ENCODE results near the gene TFPI.

The TFPI gene

DNA sequence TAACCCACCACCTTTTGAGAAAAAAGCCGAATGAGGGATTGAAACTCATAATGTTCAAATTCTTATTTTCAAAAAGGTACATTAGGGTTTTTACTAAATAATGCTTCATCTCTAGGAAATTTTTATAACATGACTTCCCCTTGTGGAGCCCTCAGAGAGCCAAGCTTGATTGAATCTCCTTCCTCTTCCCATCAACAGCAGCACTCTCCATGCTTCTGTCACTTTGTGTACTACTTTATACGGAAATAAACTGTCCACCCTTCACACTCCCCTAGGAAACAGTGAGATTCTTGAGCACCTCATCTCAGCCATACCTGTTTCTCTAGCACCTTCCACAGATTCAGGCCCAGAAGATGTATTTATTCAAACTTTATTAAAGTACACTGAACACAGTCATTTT lies 51.8 kb downstream of the TFPI start:
- DNase-seq, result no peak

DNA sequence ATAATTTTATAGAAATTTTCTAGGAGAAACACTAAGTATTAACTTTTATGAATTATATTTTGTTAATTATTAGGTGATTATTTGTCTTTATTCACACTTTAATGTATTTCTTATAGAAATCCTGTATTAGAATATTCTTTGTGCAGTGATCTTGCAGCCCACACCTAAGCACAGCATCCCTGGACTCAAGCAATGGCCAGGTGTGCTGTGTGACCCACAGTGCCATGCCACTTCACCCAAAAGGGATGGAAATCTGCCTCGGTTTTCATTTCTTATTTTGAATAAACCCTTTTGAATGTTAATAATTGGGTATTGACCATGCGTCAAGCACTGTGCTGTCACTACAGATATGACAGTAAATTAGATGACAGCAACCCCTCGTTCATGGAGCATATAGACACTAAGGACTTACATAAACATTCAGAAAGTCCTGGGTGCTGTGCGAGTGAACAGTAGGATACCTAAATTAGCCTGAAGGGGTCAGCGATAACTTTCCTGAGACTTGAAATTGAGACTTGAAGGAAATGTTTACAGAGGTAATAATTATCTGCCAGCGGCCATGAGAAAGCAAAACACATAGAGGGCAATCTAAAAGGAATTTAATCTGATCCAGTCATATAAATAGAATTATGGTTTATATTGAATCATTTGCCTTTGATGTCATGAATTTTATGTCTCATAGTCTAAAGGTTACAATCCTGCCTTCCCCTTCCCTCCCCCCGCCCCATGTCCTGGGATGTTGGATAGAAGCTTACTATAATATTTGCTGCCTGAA lies 53.5 kb downstream of the TFPI start:
- no peak for DNase-seq

DNA sequence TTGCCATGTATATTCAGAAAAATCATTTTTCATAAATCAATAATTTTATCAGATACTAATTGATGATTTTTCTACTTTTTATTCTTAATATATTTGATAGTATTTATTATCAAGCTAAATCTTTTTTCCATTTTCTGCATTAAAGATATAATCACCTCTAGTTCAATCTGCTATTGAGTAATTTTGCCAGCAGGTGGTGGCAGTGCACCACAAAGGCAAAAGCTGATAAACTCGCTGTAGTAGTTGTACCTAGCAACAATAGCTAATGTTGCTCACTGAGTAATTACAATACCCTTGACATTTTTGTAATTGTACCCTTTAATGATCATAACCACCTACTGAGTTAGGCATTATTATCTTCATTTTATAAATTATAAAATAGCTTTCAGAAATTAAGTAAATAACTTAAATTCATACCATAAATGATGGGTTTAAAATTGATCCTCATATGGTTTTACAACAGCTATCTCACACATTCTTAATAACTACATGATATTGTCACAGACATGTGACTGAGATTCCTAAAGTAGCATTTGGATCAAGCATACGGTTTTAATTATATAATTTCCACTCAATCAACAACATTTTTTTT lies 54.2 kb downstream of the TFPI start:
- no peak for DNase-seq

DNA sequence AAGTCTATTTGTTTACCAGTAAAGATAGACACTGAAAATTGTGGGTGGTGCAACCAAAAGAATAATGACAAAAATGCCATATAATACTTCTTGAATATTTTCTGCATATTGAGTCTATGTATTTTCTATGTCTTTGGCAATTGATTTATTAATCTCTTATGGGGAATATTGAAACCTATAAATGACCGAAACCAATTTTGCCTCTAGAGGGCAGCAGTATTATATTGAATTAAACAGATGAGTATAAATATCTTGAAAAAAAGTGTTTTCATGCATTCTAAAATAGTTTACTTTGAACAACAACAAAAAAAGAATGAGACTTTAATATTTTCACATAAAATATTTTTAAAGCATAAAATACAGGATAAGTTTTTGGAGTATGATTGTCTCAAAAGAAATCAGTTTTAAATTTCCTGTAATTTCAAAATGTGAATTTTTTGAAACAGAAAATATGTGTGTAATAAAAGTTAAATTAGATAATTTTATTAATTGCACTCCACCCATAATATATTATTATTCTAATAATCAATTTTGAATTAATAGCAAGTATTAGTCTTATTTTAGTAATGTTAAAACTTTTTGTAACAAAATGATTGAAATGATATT lies 56.3 kb downstream of the TFPI start:
- DNase-seq, result no peak

DNA sequence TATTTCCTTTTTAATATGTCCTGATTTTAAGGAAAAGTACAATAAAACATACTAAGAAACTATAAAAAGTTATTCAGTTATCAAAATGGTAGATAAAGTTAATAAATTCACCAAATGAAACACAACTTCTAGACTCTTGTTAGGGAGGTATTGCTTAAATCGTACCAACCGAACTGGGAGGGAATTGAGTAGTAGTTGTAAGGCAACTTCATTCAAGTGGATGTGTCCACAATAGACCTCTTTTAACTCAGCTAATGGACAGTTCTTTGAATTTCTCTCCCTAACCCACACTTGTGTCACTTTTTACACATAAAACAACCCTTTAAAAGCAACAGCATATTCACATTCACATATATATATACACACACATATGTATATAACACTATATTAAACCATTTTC lies 57.1 kb downstream of the TFPI start:
- DNase-seq, result no peak

DNA sequence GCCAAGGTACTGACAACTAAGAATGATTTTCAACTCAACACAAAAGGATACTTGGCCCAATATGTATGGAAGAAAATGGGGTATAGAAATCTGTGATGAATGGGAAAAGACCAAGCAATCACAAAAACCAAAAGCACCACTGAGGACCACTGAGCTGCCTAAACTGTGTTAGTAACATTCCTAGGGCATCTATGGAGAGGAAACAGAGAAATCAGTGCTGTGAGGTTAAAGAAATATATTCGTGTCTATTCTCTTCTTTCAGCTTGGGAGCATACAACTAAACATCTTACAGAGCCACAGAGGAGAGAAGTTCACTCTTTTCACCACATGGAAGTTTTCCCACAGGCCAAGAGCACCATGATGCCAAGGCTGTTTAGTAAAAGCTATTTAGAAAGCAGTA lies 58.9 kb downstream of the TFPI start:
- DNase-seq, result no peak

DNA sequence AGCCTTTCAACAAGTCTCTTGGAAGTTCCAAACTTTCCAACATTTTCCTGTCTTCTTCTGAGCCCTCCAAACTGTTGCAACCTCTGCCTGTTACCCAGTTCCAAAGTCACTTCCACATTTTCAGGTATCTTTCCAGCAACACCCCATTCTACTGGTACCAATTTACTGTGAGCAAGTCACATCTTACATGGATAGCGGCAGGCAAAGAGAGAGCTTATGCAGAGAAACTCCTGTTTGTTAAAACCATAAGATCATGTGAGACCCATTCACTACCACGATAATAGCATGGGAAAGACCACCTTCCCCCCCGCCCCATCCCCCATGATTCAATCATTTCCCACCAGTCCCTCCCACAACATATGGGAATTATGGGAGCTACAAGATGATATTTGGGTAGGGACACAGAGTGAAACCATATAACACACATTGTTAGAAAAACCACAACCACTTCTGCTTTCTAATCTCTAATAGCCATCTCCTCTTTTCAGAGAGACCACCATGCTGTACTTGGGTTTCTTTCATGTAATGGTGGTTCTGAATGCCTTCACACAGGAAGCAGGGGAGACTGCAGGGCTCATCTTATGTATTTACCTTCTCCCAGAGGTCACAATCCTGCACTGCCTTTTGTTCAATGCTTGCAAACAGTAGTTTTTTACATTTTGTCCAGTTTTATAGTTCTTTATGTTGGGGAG lies 60.2 kb downstream of the TFPI start:
- no peak for DNase-seq

DNA sequence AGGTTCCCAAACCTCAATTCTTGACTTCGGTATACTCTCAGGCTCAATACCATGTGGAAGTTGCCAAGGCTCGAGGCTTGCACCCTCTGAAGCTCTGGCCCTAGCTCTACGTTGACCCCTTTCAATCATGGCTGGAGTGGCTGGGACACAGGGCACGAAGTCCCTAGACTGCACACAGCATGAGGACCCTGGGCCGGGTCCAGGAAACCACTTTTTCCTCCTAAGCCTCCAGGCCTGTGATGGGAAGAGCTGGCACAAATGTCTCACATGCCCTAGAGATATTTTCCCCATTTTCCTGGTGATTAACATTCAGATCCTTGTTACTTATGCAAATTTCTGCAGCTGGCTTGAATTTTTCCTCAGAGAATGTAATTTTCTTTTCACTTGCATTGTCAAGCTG lies 61.1 kb downstream of the TFPI start:
- no peak for DNase-seq

DNA sequence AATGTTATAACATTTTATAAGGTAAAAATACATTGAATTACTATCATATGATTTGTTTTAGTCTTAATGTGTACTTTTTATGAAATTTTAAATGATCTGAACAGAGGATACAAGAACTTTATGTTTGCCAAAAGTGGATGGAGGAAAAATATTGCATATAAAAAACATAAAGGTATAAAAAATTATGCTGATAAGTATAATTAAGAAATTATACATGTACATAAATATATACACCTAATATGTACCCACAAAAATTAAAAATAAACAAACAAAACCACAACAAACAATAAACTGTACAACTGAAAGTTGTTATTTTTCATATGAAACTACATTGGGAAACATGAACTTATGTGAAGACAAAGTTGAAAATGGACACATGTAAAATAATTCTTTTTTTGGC lies 68.0 kb downstream of the TFPI start:
- DNase-seq, result no peak

DNA sequence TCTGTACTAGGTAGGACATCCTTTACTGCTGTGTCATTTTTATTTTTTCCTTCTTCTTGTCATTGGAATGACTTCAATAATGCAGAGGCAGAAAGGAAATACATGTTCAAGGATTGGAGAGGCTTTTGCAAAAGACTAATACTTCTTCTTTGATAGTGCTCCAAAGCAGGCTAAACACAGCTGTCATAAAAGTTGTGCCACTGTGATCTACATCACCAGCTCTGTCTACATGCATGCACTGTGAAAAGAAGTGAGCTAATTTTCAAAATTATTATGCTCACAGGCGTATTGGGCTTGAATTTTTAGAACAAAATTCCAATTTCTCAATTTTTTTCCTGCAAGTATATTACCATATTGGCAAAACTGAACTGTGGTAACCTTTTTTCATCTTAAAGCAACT lies 68.7 kb downstream of the TFPI start:
- DNase-seq, result no peak

DNA sequence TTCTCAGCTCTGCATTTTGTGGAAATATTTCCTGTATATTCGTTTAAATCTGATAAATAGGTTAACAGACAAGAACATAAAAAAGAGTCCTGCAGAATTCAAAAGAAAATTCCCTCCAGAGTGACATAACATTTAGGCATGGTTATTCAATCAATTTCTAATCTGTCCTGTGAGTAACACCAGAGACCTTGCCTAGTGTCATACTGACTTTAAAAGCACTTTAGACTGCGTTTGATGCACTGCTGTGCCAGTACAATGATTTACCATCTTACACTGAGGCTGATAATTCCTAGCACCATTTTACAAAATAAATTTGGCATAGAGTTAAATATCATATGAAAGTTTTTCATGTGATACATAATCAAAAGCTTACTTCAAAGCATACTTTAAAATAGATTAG lies 70.7 kb downstream of the TFPI start:
- no peak for DNase-seq

DNA sequence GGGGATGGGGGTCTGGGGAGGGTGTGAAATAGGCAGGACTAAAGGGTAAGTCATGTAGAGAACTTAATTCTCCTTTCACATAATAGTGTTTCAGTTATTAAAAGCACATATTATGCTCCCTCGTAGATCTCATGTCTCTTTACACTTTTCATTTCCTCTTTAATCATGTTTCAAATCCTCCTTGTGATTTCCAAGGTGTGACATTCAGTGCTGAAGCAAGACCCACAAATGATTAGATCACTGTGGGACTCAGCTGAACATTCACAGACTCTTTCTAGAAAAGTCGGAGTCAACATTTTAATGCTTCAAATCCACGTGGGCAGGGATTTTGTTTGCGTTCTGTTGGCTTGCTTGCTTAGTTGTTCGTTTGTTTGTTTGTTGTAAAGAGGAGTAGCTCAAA lies 71.4 kb downstream of the TFPI start:
- DNase-seq, result no peak

DNA sequence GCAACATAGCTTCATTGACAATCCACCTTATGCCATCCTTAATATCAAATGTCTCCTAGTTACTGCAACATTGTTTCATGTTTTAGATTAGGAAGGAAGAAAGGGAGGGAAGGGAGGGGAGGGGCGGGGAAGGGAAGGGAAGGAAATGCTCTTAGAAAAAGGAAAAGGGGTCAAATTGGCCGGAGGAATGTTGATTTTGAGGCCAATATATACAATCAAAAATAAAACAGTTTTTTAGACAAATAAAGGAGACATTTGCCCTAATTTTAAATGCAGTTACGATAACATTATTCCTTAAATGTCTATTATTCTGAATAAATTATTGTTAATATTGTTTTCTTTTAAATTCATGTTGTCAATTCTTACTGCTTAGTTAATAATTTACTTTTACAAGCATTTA lies 72.7 kb downstream of the TFPI start:
- no peak for DNase-seq

DNA sequence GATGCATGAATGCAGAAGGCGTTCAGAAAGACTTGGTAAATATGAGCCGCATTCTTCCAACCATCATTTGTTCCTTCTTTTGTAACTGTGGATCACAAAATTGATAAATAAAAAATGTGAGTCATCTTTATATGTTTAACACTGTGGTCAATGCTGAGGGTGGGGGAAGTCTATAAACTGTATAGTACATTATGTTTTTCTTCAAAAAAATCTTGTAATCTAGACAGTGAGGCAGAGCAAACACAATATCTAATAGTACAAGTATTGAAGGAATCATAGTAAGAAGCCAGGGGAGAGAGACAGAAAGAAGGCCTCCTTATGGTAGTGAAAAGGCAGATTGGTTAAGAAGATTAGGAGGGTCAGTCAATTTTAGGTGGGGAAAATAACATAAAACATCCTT lies 75.5 kb downstream of the TFPI start:
- no peak for DNase-seq

DNA sequence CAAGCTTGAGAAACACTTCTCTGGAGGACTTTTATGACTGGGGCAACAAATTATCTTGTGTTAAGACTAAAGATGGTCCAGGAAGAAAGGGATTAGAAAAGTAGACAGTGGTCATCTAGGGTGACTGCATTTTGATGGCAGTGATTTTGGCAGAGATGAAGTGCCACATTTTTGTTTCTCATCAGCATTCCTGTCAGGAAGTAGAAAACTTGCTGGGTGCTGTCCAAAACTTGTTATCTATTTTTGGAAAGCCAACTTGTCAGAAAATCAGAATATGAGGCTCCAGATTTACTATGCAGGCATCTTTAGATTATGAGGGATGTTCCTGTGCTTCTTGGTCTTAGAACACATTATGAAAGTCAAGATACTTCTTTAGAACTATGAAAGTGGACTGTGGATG lies 77.2 kb downstream of the TFPI start:
- DNase-seq, result no peak

DNA sequence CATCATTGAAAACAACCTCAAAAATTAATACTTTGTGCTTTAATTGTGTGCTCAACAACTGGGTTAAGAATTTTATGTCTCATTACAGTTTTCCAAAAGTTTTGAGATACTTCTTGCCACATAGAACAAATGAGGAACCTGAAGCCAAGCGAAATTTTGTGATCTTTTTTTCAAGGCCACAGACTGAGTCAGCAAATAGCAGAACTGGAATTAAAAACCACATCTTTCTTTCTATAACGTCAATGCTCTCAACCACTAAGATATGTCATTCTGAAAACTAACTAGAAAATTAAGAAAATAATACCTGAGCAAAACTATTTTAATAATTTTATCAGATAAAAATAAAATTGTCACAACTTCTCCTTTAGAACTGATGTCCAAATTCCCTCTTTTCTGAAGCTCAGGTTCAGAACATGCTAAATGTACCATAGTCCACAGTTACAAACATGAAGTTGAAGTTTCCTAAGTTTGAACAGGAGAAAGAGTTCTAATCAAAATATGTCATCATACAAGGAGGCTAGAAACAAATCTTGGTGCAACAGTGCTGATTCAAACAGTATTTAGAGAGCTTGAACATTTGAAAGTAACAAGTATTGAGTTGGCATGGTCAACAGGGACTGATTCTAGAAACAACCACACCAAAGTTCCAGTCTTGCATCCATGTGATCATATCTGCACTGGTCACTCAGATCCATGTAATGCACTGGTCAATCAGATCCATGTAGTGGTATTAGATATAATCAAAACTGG lies 78.6 kb downstream of the TFPI start:
- no peak for DNase-seq

DNA sequence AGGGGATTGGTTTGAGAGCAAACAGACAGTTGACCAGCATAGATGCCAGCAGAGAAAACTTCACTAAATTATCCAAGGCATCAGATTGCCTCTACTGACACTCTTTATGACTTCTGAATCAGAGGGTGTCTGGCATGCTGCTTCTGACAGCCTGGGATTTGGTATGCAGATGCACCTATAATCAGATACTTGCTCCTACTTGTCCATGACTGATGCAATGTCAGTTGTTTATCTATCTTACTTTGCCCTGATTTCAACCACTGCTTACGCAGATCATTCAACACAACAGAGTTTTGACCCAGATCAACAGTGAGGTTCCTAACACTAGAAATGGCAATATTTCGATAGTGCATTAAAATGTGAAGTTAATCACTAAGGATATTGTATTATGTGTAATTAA lies 83.5 kb downstream of the TFPI start:
- DNase-seq, result no peak

DNA sequence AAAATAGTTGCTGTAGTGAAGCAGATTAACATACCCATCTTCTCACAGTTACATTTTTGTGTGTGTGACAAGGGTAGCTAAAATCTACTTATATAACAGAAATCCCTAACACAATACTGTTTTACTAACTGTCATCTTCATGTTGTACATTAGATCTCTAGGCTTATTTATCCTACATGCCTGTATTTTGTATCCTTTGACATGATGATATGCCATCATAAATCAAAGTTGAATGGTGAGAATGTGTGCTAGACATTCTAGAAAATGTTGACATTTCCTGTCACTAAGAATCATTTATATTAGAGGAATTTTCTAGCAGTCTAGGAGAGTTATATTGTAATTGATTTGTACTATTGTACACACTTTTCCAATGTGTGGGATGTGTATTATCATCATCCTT lies 84.7 kb downstream of the TFPI start:
- no peak for DNase-seq

DNA sequence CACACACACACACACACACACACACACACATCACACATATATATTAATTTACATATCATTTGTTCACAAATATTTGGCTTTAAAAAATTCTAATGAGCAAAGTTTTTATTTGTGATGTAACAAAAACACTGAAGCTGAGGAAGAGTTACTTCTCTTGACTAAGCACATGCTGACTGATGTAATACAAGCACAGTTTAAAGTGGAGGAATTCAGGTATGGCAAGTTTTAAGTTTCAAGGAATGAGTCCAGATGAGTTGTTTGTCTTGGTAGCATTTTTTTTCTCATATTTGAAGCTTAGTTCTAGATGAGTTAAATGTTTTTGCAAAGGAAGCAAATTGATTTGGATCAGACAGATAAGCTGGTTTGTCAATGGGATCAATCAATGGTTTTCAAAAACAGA lies 86.0 kb downstream of the TFPI start:
- no peak for DNase-seq

DNA sequence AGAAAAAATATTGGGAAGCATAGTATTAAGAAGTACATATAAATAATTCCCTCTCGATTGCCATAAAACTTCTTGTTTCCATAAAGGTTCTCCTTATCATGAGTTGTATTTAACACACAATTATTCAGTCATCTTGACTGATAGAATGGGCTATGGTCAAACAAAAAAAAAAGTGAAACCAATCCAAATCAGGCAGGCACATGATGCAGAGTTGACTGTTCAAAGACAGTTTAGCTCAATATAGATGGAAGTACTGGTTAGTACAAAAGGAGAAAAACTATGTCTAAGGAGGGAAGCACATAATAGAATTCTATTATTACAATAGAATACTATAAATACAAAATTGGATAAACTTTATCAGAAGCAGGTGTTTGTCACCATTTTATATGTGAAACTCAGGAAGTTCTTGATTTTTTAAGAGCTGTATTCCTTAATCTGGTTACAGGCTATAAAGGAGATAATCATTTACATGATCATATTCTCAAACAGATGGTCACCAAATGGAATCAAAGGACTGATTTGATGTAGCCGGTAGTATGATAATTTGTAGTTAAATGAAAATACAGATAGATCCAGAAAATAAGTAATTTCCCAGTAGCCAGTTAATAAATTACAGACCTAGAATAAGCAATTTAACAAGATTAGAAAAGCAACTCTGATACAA lies 88.0 kb downstream of the TFPI start:
- DNase-seq, result no peak

DNA sequence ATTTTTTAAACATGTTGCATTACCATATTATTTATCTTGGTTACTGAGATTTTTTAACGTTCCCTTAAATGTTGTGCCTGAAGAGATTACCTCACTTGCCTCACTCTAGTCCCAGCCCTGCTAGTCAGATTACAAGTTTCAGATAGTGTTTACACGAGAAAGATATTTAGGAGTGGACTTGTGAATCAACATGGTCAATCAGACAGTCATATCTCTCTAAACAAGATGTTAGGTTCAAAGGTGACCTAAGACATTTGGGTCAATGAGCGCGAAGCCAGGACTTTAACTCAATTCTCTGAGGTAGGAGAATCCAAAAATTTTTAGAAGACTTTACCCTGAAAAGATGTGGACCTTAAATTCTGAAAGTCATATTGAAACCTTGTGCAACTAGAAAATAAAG lies 91.4 kb downstream of the TFPI start:
- DNase-seq, result no peak
